ENCODE data around the gene ZNF141.
A peak's percentile ranks its signal among the peaks of the same experiment; 100 is the strongest.

The ZNF141 gene

GRCh38 chr4:336099-336892 lies 1.3 kb upstream of the ZNF141 start:
- H3K36me3 Mint-ChIP-seq (ENCODE audit: low read depth): peaks cover 38% of the 10 kb centered on the region
- no peak overlapping the region for H3K27ac Mint-ChIP-seq
- H3K27me3 Mint-ChIP-seq (ENCODE audit: low read depth, poor library complexity): peaks cover 46% of the 10 kb centered on the region
- H3K9me3 Mint-ChIP-seq: peaks cover 74% of the 10 kb centered on the region
- DNase-seq: peak; percentile 40
- peaks cover 20% of the 10 kb centered on the region for H3K4me1 Mint-ChIP-seq
- TF ChIP-seq, protein P1, sequence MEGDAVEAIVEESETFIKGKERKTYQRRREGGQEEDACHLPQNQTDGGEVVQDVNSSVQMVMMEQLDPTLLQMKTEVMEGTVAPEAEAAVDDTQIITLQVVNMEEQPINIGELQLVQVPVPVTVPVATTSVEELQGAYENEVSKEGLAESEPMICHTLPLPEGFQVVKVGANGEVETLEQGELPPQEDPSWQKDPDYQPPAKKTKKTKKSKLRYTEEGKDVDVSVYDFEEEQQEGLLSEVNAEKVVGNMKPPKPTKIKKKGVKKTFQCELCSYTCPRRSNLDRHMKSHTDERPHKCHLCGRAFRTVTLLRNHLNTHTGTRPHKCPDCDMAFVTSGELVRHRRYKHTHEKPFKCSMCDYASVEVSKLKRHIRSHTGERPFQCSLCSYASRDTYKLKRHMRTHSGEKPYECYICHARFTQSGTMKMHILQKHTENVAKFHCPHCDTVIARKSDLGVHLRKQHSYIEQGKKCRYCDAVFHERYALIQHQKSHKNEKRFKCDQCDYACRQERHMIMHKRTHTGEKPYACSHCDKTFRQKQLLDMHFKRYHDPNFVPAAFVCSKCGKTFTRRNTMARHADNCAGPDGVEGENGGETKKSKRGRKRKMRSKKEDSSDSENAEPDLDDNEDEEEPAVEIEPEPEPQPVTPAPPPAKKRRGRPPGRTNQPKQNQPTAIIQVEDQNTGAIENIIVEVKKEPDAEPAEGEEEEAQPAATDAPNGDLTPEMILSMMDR (IDR thresholded peaks at IDR 0.05): no peak
- H3K4me3 Mint-ChIP-seq: peak overlapping the region; percentile 100

DNA sequence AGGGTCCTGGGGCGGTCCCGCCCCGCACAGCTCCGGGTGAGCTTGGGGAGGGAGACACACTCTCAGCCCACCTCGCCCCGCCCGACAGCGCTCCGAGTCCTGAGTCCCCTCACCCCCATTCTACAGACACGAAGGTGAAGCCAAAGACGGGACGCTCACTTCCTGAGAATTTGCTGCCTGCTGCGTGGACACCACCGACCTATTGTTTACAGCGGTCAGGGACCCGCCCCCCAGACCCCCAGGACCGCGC lies 796 bp upstream of the ZNF141 start:
- Mint-ChIP-seq H3K36me3 (ENCODE audit: low read depth) (peaks cover 43% of the 10 kb centered on the region), H3K27me3 (ENCODE audit: low read depth, poor library complexity) (peaks cover 46% of the 10 kb centered on the region), H3K9me3 (peaks cover 79% of the 10 kb centered on the region), H3K4me3 (peak overlapping the region; percentile 100), H3K27ac (peak overlapping the region; percentile 100), H3K4me1 (peaks cover 20% of the 10 kb centered on the region)
- no peak for DNase-seq
- TF ChIP-seq, protein P1 (IDR thresholded peaks at IDR 0.05): no peak

DNA sequence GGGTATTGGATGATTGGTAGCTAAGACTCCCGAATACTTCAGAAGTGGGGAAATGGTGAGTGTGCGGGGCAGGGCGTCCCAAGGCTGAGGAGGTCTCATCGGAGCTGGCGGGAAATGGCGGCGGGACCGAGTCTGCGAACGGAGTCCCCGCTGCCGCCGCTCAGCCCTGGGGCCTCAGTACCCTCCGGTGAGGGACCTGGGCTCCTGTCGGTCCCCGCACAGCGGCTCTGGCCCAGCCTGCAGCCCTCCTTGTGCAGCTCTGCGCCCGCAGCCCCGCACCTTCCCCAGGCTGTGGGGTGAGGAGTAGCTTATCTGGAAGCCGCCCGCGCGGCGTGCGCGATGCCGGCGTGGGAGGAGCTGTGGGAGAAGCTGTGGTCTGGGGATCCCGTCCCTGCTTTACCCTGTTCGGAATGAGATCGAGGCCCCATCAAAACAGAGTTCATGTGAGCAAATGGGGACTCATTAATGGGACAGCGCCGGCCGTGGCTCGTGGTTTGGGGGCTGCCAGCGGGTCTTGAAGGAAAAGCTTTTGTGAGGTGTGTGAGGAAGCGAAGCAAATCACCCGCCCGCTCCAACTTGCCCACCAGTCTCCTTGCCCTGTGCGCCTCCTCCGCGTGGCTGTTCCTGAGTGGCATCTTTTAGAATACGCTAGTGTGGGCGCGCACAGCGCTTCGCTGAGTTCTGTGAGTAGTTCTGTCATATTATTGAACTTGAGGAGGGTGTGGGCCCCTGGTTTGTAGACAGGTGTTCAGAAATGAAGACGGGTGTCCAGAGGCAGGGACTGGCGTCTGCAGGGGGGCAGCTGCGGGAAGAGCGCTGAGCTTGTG lies 531 bp downstream of the ZNF141 start:
- peak; percentile 58 for DNase-seq
- H3K27ac Mint-ChIP-seq: peak overlapping the region; percentile 100
- peaks cover 20% of the 10 kb centered on the region for H3K4me1 Mint-ChIP-seq
- H3K36me3 Mint-ChIP-seq (ENCODE audit: low read depth): peaks cover 57% of the 10 kb centered on the region
- peak overlapping the region; percentile 100 for H3K4me3 Mint-ChIP-seq
- H3K9me3 Mint-ChIP-seq: peaks cover 88% of the 10 kb centered on the region
- H3K27me3 Mint-ChIP-seq (ENCODE audit: low read depth, poor library complexity): peaks cover 46% of the 10 kb centered on the region
- TF ChIP-seq, protein P1 (IDR thresholded peaks at IDR 0.05): no peak

- H3K27ac Mint-ChIP-seq: no peak overlapping the region
- H3K36me3 Mint-ChIP-seq (ENCODE audit: low read depth): peaks cover 62% of the 10 kb centered on the region
- TF ChIP-seq, protein P1 (IDR thresholded peaks at IDR 0.05): no peak
- peaks cover 43% of the 10 kb centered on the region for H3K27me3 Mint-ChIP-seq (ENCODE audit: low read depth, poor library complexity)
- DNase-seq: no peak
- H3K4me1 Mint-ChIP-seq: peaks cover 20% of the 10 kb centered on the region
- peaks cover 93% of the 10 kb centered on the region for H3K9me3 Mint-ChIP-seq
- peak overlapping the region; percentile 100 for H3K4me3 Mint-ChIP-seq
Measured at GRCh38 chr4:338759-339097, 1.1 kb downstream of the ZNF141 start.

- DNase-seq: no peak
- peaks cover 93% of the 10 kb centered on the region for H3K9me3 Mint-ChIP-seq
- no peak overlapping the region for H3K27ac Mint-ChIP-seq
- peaks cover 30% of the 10 kb centered on the region for H3K27me3 Mint-ChIP-seq (ENCODE audit: low read depth, poor library complexity)
- H3K4me1 Mint-ChIP-seq: peaks cover 20% of the 10 kb centered on the region
- TF ChIP-seq, protein P1 (IDR thresholded peaks at IDR 0.05): no peak
- peaks cover 75% of the 10 kb centered on the region for H3K36me3 Mint-ChIP-seq (ENCODE audit: low read depth)
- peak overlapping the region; percentile 100 for H3K4me3 Mint-ChIP-seq
Measured at GRCh38 chr4:340011-340410, 2.4 kb downstream of the ZNF141 start.
